Subcutaneous preadipocyte (primary cell): ENCODE data around the gene OR6C4. TPM values are rescaled to one million over a fixed set of nuclear protein-coding genes. Genes with fewer than 3 reads are reported as not detected.

Source experiments
- total RNA-seq: library from RNA; depleted of rRNA; stranded (reverse); fragments of >200 nt; gene quantifications from 2 replicates; pipeline ENCODE4 v1.2.3, GENCODE V29; 2012

Gene OR6C4
- total RNA-seq, result not detected in 2 replicates

GRCh38 chr12:55549302-55549701, at the start of gene OR6C4:
Gene OR6C4 (plus strand): TSS chr12:55549602. CDS start chr12:55551227, 1,625 bp downstream.

GRCh38 chr12:55572168-55572567, 22.8 kb downstream of the OR6C4 start, which contains the start of gene OR2AP1:
Gene OR2AP1 (plus strand): TSS chr12:55572468. CDS start chr12:55574415, 1,947 bp downstream.

Other genes starting within 250 kb of the OR6C4 start
- not detected in 2 replicates for gene OR6C1, start 235.3 kb upstream of the OR6C4 start, total RNA-seq
- gene OR6C3, start 218.9 kb upstream of the OR6C4 start, total RNA-seq, result not detected in 2 replicates
- gene OR6C75, start 186.6 kb upstream of the OR6C4 start, total RNA-seq, result not detected in 2 replicates
- gene OR6C65, start 149.1 kb upstream of the OR6C4 start, total RNA-seq, result not detected in 2 replicates
- not detected in 2 replicates for gene OR6C76, start 123.3 kb upstream of the OR6C4 start, total RNA-seq
- not detected in 2 replicates for gene OR6C2, start 105.5 kb upstream of the OR6C4 start, total RNA-seq
- not detected in 2 replicates for gene OR6C70, start 79.5 kb upstream of the OR6C4 start, total RNA-seq
- gene OR6C68, start 57.2 kb upstream of the OR6C4 start, total RNA-seq, result not detected in 2 replicates
- gene OR2AP1, start 22.9 kb downstream of the OR6C4 start, total RNA-seq, result not detected in 2 replicates
- gene OR10P1, start 87.3 kb downstream of the OR6C4 start, total RNA-seq, result not detected in 2 replicates
- gene ITGA7, start 158.3 kb downstream of the OR6C4 start, total RNA-seq, result 15.2 and 18.7 TPM in 2 replicates
- gene BLOC1S1, start 166.4 kb downstream of the OR6C4 start, total RNA-seq, result 33.8 and 54.0 TPM in 2 replicates
- gene RDH5, start 170.8 kb downstream of the OR6C4 start, total RNA-seq, result 59.2 and 70.6 TPM in 2 replicates
- 1,437 and 2,220 TPM in 2 replicates for gene CD63, start 179.4 kb downstream of the OR6C4 start, total RNA-seq
- 4.0 and 7.0 TPM in 2 replicates for gene GDF11, start 193.5 kb downstream of the OR6C4 start, total RNA-seq